Ishikawa (cell line): ENCODE data around the gene CUL7.

Experiments
- CEBPB ChIP-seq: IDR thresholded peaks from 2 replicates; pipeline ENCODE4 v1.6.1; 2012
- EP300 ChIP-seq: IDR thresholded peaks from 2 replicates; pipeline ENCODE4 v1.6.1; 2012; ENCODE audit warnings: borderline replicate concordance
- MAX ChIP-seq: IDR thresholded peaks from 2 replicates; pipeline ENCODE4 v1.6.1; 2012
- RAD21 ChIP-seq: IDR thresholded peaks from 2 replicates; pipeline ENCODE4 v1.6.1; 2012; ENCODE audit warnings: low read depth
- REST ChIP-seq: IDR thresholded peaks from 2 replicates; pipeline ENCODE4 v1.6.1; 2012; ENCODE audit warnings: low read depth, mild to moderate bottlenecking
- TAF1 ChIP-seq: IDR thresholded peaks from 2 replicates; pipeline ENCODE4 v1.6.1; 2012; ENCODE audit warnings: low read depth, mild to moderate bottlenecking
- YY1 ChIP-seq: IDR thresholded peaks from 2 replicates; pipeline ENCODE4 v1.6.1; 2012; ENCODE audit warnings: low read depth

DNA sequence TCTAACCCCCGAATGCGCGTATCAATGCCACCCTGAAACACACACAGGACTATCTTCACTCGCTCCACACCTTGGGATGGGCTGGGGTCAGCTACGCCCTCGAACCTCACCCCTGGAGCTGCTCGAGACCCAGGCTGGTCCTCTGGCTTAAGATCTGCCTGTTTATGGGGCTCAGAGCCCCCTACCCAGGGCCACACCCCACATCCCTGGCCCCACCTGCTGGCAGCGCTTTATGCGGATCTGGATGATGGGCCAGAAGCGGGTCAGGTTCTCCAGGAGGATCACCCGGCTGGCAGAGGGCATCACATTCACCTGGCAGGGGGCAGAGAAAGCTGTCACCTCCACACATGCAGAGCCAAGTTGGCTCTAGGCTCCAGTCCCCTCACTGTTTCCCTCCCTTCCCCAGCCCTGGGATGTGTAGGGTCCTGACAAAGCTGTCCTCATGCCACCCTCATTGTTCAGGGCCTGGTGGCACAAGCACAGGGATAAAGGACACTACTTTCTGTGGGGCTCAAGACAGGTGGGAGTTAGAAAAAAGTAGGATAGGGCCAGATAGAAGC is 8.2 kb downstream of the CUL7 start:
- TF ChIP-seq RAD21 (no peak), TAF1 (no peak), EP300 (no peak), REST (no peak), CEBPB (no peak), MAX (no peak), YY1 (no peak)
